HepG2 (cell line): ENCODE measurements around the gene TMEM231. TPM values are rescaled to one million over a fixed set of nuclear protein-coding genes. Genes with fewer than 3 reads are reported as not detected.
A peak's percentile ranks its signal among the peaks of the same experiment; 100 is the strongest.

Experiments
- ATAC-seq: fragments of 200-7000 bp; cut with Tn5 transposase; 3 replicates; pipeline ENCODE4 v1.9.1; 2020; ENCODE audit warnings: mild to moderate bottlenecking, moderate library complexity
- BruUV-seq: library from RNA; stranded (reverse); fragments of 400-500 nt; replicated peaks from 2 replicates; lab custom pipeline; 2021; lab: Mats Ljungman, UMichigan
- CTCF ChIA-PET: fragments of 300-600 bp; formaldehyde crosslinking; extraction: SDS; loops from one replicate; lab custom pipeline; 2021; ENCODE audit warnings: low total read pairs, inconsistent platforms, low intra/inter-chr PET ratio; lab: Yijun Ruan, JAX
- POLR2A ChIA-PET: fragments of 350-600 bp; sonication (Branson Sonifier 250); formaldehyde crosslinking; loops from one replicate; lab custom pipeline; 2020; ENCODE audit warnings: antibody characterized with exemption, inconsistent platforms; lab: Yijun Ruan, JAX
- DNase-seq: peaks from one replicate; pipeline ENCODE4 v3.0.0-alpha.2; 2015; ENCODE audit warnings: low spot score
- FAIRE-seq: peaks from 3 replicates; lab custom pipeline; 2011; peaks lifted over from hg19 to GRCh38; lab: Jason Lieb, UNC
- H2AFZ ChIP-seq: one replicate; pipeline ENCODE4 v1.6.1; 2011; ENCODE audit warnings: low read length, inconsistent platforms
- H3K27ac ChIP-seq: fragments of 300-600 bp; 3 replicates; pipeline ENCODE4 v1.8.0; 2011; ENCODE audit warnings: mixed run types, mild to moderate bottlenecking, mixed read lengths, low read length, inconsistent platforms; ENCODE audit not compliant: insufficient read depth; ENCODE audit errors: extremely low read length
- H3K27me3 ChIP-seq, 2 experiments: fragments of 200-600 bp in 1 of 2; 2 replicates in 1 of 2; 3 replicates in 1 of 2; pipeline versions ENCODE4 v1.6.0 to v1.8.0; 2011; ENCODE audit warnings: low read length in 2 of 2, mild to moderate bottlenecking in 2 of 2, moderate library complexity in 2 of 2, inconsistent platforms in 1 of 2; ENCODE audit not compliant: insufficient read depth in 2 of 2, control insufficient read depth in 1 of 2
- H3K36me3 ChIP-seq, 2 experiments: fragments of 200-600 bp in 1 of 2; replicated peaks in 1 of 2; 2 replicates in 1 of 2; 3 replicates in 1 of 2; pipeline versions ENCODE4 v1.5.1 to v1.8.0; 2011; ENCODE audit warnings: low read length in 2 of 2, inconsistent platforms in 1 of 2; ENCODE audit not compliant: insufficient read depth in 2 of 2, control insufficient read depth in 1 of 2
- H3K4me1 ChIP-seq: 2 replicates; pipeline ENCODE4 v1.5.1; 2012; ENCODE audit warnings: low read length, inconsistent platforms; ENCODE audit not compliant: insufficient read depth
- H3K4me2 ChIP-seq: 2 replicates; pipeline ENCODE4 v1.6.0; 2011; ENCODE audit warnings: low read depth, low read length, inconsistent platforms
- H3K4me3 ChIP-seq, 3 experiments: fragments of 200-600 bp in 1 of 3; sonication (generic), shearing (Covaris generic) in 1 of 3; replicated peaks in 1 of 3; 2 replicates each; pipeline ENCODE4 v1.5.1; 2011 to 2016; ENCODE audit warnings: low read length in 3 of 3, inconsistent platforms in 2 of 3, low read depth in 2 of 3, mild to moderate bottlenecking in 2 of 3, control low read depth in 1 of 3, mixed read lengths in 1 of 3; ENCODE audit not compliant: insufficient read depth in 1 of 3
- H3K79me2 ChIP-seq: one replicate; pipeline ENCODE4 v1.6.1; 2011; ENCODE audit warnings: low read length, inconsistent platforms; ENCODE audit not compliant: insufficient read depth
- H3K9ac ChIP-seq: 2 replicates; pipeline ENCODE4 v1.6.0; 2011; ENCODE audit warnings: mild to moderate bottlenecking, low read depth, low read length, inconsistent platforms; ENCODE audit not compliant: insufficient read depth
- H3K9me3 ChIP-seq: 2 replicates; pipeline ENCODE4 v1.5.1; 2012; ENCODE audit warnings: mild to moderate bottlenecking, low read length
- H4K20me1 ChIP-seq: 2 replicates; pipeline ENCODE4 v1.6.0; 2011; ENCODE audit warnings: inconsistent platforms, mild to moderate bottlenecking, low read length, moderate library complexity; ENCODE audit not compliant: insufficient read depth
- ATRX ChIP-seq: sonication (generic); formaldehyde crosslinking; IDR thresholded peaks from 2 replicates; pipeline ENCODE4 v1.4.0; 2020; ENCODE audit warnings: missing genetic modification reagents, borderline replicate concordance
- FUBP1 ChIP-seq: sonication (generic); formaldehyde crosslinking; IDR thresholded peaks from 2 replicates; pipeline ENCODE4 v1.5.1; 2020; ENCODE audit warnings: missing genetic modification reagents, mild to moderate bottlenecking, borderline replicate concordance
- JUNB ChIP-seq: sonication (generic); formaldehyde crosslinking; IDR thresholded peaks from 2 replicates; pipeline ENCODE4 v1.8.0; 2022; ENCODE audit warnings: missing genetic modification reagents, mild to moderate bottlenecking, borderline replicate concordance
- ZNF263 ChIP-seq: sonication (generic); formaldehyde crosslinking; IDR thresholded peaks from 2 replicates; pipeline ENCODE4 v1.4.0; 2020; ENCODE audit warnings: missing genetic modification reagents
- ZNF788 ChIP-seq: sonication (generic); formaldehyde crosslinking; IDR thresholded peaks from 2 replicates; pipeline ENCODE4 v1.5.0; 2020; ENCODE audit warnings: mild to moderate bottlenecking, missing genetic modification reagents, borderline replicate concordance
- WGBS: methylation state at CpG from one replicate; pipeline ENCODE4 v1.1.6; 2017; ENCODE audit warnings: low lambda C conversion rate; 5-methylcytosine and 5-hydroxymethylcytosine counted together
- in situ Hi-C: cut with HindIII; loops from 2 replicates; pipeline ENCODE4 v1.10.0; 2017; ENCODE audit warnings: low pct_unique_long_range_greater_than_20kb; ENCODE audit not compliant: extremely low pct_ligation_motif_present
- intact Hi-C: fragments of 100-400 bp; cut with micrococcal nuclease; formaldehyde crosslinking; loops from one replicate; pipeline ENCODE4 v1.10.0; 2022; ENCODE audit not compliant: unreplicated experiment
- polyA plus RNA-seq, 8 experiments: library from polyadenylated mRNA; depleted of rRNA in 3 of 8; stranded (reverse) in 7 of 8; unstranded in 1 of 8; fragments of >200 nt; fragmentation: Illumina TruSeq in 4 of 8; extraction: Trizol in 4 of 8; gene quantifications; 2 replicates each; pipeline versions ENCODE4 v1.2.1 to v1.2.3, GENCODE V29; 2011 to 2016; ENCODE audit warnings: low read depth in 4 of 8, missing spikeins in 1 of 8, mixed read lengths in 1 of 8; ENCODE audit not compliant: insufficient read depth in 1 of 8
- total RNA-seq, 5 experiments: library from RNA; depleted of rRNA; stranded (reverse); fragments of >200 nt; fragmentation: Illumina TruSeq; extraction: Trizol; gene quantifications; 2 replicates each; pipeline ENCODE4 v1.2.3, GENCODE V29; 2016; ENCODE audit warnings: low read depth in 1 of 5
- TF ChIP-seq, protein P1 (sequence below): sonication (generic); formaldehyde crosslinking; IDR thresholded peaks from 2 replicates; pipeline ENCODE4 v1.9.0; 2021; ENCODE audit warnings: missing genetic modification reagents, mild to moderate bottlenecking, borderline replicate concordance
- TF ChIP-seq, protein P2 (sequence below): sonication (generic); formaldehyde crosslinking; IDR thresholded peaks from 2 replicates; pipeline ENCODE4 v1.8.0; 2022; ENCODE audit warnings: missing genetic modification reagents, low read depth, mild to moderate bottlenecking, borderline replicate concordance

TMEM231 gene
- total and polyA plus RNA-seq, 2 of the 13 experiments (the other 11 are each of a cell fraction or from before 2014, with no cell fraction given): 3.5 to 7.4 TPM

- no peak for DNase-seq
- H3K9ac ChIP-seq: no peak overlapping the region
- no peaks in the 10 kb centered on the region for H3K79me2 ChIP-seq
- H3K27ac ChIP-seq: no peak overlapping the region
- no TSS peak for BruUV-seq
- WGBS: 42% methylated on average over 12 of the region's 19 CpGs
- intact Hi-C loops (no loop called here), in situ Hi-C loops (no loop called here)
- no peak for FAIRE-seq
- H3K9me3 ChIP-seq: no peaks in the 10 kb centered on the region
- TF ChIP-seq ATRX (CRISPR knock-in tag) (no peak), ZNF263 (no peak), ZNF788 (no peak), JUNB (CRISPR knock-in tag) (no peak), FUBP1 (CRISPR knock-in tag) (no peak)
- TF ChIP-seq, protein P1, sequence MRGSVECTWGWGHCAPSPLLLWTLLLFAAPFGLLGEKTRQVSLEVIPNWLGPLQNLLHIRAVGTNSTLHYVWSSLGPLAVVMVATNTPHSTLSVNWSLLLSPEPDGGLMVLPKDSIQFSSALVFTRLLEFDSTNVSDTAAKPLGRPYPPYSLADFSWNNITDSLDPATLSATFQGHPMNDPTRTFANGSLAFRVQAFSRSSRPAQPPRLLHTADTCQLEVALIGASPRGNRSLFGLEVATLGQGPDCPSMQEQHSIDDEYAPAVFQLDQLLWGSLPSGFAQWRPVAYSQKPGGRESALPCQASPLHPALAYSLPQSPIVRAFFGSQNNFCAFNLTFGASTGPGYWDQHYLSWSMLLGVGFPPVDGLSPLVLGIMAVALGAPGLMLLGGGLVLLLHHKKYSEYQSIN: no peak
- TF ChIP-seq, protein P2, sequence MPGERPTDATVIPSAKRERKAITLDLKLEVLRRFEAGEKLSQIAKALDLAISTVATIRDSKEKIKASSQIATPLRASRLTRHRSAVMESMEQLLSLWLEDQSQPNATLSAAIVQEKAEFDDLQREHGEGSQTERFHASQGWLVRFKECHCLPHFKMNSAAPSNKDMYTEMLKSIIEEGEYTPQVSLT (CRISPR knock-in tag): no peak
- no peaks in the 10 kb centered on the region for H3K36me3 ChIP-seq
- no peak overlapping the region for H3K4me3 ChIP-seq
- peaks cover 0 to 1% of the 10 kb centered on the region in 2 experiments; a peak in 1 of 5 replicates for H3K27me3 ChIP-seq
- H2AFZ ChIP-seq: no peak overlapping the region
- H3K4me2 ChIP-seq: no peak overlapping the region
- H3K4me1 ChIP-seq: no peaks in the 10 kb centered on the region
- CTCF ChIA-PET: no interaction called here
- peak; percentile 14; the same call in 2 of the 3 replicates for ATAC-seq
- no peaks in the 10 kb centered on the region for H4K20me1 ChIP-seq
- POLR2A ChIA-PET: interaction anchor here (1.2 to 1.6 kb wide), 2 partner anchors 18 to 31 kb away, joined by 3 read pairs; no protein-coding TSS in a partner anchor
Observed at GRCh38 chr16:75534560-75535205, 21.4 kb downstream of the TMEM231 start.
